HG02938 (cell line): ENCODE measurements around the gene IVD.

Source experiments
- ATAC-seq: cut with Tn5 transposase; IDR thresholded peaks from one replicate; pipeline ENCODE4 v1.9.1; 2021; ENCODE audit warnings: mild to moderate bottlenecking, moderate library complexity; ENCODE audit not compliant: unreplicated experiment

IVD gene

DNA sequence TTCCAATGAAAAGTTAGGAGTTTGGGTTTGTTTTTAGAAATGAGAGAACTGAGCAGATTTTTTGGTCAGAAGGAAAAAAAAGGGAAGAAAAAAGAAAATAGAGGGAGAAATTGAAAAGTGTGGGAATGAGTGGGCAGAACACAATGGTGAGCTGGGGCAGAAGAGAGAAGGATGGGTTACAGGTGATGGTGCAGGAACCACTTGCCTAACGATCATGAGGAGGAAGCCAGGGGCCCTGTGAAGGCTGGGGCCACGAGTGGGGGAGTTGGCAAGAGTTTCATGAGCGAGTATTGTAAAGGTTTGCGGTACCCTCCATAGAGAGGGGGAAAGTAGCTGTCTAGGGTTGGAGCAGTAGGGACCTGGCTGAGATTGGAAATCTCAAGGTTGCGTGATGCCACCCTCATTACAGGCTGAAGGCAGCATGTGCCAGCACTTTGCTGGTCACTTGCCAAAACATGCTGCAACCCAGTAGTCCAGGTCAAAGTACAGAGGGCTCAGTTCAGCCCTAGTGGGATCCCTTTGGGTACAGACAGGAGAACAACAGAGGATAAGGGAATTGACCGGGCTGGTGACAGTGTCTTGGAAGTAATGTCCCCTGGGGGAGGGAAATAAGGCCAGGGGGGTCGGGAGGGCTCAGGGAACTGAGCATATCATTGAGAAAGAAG lies 6.6 kb downstream of the IVD start:
- no peak for ATAC-seq

DNA sequence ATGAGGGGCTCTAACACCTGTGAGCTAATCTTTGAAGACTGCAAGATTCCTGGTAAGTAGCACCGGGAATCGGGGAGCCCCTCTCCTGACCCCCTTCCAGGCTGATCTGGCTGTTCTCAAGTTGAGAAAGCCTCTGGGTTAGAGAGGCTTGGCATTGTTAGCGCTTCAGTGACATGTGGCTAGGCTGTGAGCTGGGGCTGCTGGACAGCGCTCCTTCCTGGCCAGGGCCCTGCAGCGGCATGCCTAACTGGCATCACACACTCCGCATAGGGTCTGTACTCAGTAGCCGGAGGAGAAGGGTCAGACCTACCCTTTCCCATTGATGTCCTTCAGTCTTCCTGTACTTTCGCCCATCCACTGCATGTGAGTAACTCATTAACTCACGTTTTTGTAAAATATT lies 7.4 kb downstream of the IVD start:
- no peak for ATAC-seq

DNA sequence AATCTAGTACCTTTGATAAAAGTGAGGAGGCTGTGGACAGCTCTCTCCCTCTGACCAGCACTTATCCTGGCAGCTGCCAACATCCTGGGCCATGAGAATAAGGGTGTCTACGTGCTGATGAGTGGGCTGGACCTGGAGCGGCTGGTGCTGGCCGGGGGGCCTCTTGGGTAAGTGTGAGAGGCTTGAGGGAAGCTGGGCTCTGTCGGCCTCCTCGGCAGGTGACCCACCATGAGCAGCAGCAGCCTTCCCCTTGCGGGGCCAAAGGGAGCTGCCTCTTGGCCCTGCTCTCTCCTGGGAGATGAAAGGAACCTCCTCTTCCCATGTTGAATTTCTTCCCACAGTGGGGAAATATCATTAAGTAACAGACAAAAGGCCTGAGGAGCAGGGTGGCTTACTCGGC lies 9.2 kb downstream of the IVD start:
- no peak for ATAC-seq

DNA sequence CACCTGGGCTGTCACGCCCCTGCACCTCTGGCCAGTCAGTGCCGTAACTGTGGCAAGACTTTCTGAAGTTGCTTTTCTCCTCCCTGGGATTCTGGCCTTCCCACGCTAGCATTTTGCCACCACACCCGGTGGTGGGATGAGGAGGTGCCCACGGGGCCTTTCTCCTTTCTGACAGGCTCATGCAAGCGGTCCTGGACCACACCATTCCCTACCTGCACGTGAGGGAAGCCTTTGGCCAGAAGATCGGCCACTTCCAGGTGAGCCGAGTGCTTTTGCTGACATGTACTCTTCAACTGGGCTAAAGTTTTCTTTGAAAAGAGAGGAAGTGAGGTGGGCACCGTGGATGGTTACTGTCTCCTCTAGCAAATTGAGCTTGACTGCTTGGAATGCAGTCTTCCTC lies 9.6 kb downstream of the IVD start:
- no peak for ATAC-seq

DNA sequence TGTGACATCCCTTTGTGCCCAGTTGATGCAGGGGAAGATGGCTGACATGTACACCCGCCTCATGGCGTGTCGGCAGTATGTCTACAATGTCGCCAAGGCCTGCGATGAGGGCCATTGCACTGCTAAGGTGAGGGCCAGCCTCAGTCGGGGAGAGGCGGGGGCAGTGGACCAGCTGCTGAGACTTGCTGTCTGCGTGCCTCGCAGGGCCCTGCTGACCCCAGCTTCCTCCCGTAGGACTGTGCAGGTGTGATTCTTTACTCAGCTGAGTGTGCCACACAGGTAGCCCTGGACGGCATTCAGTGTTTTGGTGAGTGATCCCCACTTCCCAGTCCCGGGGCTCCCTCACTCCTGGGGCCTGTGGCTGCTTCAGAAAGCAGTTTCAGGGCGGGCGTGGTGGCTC lies 10.5 kb downstream of the IVD start:
- no peak for ATAC-seq

DNA sequence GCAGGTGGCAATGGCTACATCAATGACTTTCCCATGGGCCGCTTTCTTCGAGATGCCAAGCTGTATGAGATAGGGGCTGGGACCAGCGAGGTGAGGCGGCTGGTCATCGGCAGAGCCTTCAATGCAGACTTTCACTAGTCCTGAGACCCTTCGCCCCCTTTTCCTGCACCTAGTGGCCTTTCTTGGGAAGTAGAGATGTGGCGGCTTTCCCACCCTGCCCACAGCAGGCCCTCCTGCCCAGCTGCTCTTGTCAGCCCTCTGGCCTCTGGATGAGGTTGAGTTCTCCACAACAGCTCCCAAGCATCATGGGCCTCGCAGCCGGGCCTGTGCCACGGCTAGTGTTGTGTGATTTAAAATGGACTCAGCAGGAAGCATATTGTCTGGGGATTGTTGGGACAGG lies 12.5 kb downstream of the IVD start:
- ATAC-seq: no peak

DNA sequence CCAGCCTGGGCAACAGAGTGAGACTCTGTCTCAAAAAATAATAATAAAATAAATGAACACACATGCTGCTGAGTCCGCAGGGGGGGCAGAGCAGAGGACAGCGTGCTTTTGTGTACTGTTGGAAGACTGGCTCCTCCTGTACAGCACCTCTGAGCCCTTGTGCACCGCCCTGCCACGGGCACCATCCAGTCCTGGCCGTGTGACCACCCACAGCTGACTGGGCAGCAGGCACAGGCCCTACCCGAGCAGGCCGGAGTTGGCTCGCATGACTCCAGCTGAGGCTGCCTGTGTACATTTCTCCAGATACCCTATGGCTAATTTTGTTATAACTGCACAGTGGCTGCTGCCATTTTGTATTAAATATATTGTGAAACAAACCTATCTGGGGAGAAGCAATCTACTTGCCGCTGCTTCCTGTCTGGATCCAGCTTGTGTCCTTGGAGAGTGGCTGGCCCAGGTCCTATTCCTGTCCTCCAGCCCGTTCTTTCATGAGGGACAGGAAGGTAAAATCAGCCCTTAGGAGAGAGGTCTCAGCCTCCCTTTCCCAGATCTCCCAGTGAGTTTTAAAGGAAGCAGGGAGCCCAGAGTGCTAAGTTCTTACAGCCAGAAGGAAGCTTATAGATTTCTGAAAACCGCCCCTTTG lies 14.6 kb downstream of the IVD start:
- no peak for ATAC-seq

DNA sequence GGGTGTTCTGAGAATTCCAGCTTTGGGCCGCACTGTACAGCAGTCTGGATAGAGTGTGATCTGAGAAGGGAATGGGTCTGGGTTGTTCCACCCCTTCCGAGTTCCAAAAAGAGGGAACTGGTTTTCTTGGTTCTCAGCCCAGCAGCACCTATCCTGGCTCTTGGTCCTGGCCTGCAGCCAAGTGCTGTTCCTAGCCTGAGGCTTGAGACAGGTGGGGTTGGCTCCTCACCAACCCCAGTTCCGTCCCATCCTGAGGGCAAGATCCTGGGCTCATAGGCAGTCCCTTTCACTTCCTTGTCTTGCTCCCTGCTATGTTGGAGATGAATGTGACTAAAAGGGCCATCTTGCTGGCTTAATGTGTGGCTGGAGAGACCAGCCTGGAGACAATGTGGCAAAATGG lies 15.2 kb downstream of the IVD start:
- no peak for ATAC-seq

DNA sequence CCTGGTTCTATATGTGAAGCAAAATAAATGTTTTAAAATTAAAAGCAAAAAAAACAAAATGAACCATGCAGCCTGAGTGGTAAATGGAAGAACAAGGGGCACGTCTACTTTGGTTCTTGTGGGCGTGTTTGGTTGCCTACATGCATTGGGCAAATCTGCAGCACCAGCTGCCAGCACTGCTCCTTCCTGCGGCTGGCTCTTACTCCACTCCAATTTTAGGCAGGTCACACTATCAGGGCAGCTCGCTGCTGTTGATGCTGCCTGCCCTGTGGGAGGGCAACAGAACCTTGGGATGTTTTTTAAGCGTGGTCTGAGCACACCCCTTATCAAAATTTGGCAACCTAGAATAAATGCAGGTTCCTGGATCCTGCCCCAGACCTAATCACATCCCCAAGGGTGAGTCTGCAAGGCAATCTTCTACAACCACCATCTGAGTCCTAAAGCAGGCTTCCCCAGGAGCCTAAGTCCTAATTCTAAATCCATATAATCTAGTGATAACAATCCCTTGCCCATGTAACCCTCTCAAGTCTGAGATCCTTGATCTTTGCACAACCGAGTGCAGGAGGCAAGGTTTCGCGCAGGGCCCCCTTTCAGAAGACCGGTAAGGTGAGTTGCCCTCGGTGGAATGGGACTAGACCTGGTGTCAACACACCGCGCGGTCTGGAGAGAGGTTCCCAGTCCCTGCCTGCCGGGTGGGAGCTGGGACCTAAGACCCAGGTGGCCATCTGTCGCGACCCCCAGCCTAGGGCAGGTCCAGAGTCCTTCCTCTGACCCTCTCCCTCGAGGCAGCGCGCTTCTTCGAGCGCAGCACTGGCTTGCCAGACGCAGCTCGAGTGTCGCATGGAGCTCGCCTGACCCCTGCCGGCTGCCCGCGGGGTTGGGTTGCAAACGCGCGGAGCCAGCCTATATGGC lies 15.9 kb downstream of the IVD start:
- no peak for ATAC-seq

DNA sequence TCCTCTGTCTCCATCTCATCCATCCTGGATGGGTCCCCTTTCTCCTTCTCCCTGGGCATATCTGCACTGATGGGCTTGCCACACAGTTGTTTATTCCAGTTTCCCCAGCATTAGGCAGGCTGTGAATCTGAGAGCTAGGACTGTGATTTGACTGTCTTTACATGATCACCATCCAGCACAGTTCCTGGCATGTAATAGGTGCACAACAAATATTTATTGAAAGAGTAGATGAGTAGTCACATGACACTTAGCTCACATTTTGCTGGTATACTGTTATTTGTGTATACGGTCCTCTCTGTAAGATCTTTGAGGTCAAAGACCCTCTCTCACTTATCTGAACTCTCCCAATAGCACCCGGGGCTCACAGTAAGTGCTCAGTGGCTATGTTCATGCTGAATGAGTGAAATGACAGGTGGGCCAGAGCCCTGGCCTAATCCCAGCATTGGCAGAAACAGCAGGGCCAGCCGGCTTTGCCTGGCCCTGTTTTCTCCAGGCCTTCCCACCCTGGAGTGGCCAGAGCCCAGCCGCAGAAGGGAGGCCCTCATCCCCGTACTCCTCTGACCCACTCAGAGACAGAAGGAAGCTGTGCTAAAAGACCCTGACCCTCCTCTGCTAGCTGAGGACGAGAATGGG lies 19.0 kb downstream of the IVD start:
- ATAC-seq: no peak

DNA sequence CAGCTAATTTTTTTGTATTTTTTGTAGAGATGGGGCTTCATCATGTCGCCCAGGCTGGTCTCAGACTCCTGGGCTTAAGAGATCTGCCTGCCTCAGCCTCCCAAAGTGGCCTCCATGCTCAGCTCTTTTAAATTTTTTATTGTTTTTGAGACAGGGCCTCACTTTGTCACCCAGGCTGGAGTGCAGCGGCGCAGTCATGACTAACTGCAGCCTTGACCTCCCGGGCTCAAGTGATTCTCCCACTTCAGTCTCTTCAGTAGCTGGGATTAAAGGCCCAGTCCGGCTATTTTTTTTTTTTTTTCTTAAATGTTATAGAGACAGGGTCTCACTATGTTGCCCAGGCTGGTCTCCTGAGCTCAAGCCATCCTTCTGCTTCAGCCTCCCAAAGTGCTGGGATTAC lies 20.1 kb downstream of the IVD start:
- ATAC-seq: no peak

DNA sequence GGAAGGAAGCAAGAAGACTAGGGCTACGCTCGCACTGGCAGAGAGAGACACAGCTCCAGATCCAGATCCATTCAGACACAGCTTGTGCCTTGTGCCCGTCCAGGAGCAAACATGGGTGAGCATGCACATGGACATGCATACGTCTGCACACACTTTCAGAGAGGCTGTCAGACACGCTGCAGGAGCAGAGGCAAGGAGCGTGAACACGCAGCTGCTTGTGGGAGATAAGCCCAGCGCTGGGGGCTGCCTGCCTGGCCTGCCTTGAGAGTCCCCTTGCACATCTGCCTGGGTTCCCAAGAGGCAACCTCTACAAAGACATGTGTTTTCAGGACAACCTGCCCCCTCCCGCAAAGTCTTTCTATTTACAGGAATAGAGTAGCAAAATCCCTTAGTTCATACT lies 21.6 kb downstream of the IVD start:
- ATAC-seq: no peak

DNA sequence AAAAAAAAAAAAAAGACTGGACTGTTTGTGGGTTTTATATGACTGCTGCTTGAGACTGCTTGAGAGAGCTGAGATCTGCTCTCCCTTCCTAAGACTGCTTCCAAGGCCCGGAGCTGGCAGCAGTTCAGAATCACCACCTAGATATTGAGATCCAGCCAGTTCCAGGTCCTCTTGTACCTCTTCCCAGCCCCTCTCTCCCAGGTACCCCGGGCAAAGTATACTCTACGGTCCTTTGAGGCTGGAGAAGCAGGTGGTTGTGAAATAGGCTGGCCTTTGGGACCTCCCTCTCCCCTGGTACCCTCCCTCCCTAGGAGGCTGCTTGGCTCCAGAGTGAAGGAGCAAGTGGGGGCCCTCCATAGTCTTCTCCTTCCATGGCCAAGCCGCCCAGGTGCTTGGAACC lies 22.6 kb downstream of the IVD start:
- no peak for ATAC-seq

DNA sequence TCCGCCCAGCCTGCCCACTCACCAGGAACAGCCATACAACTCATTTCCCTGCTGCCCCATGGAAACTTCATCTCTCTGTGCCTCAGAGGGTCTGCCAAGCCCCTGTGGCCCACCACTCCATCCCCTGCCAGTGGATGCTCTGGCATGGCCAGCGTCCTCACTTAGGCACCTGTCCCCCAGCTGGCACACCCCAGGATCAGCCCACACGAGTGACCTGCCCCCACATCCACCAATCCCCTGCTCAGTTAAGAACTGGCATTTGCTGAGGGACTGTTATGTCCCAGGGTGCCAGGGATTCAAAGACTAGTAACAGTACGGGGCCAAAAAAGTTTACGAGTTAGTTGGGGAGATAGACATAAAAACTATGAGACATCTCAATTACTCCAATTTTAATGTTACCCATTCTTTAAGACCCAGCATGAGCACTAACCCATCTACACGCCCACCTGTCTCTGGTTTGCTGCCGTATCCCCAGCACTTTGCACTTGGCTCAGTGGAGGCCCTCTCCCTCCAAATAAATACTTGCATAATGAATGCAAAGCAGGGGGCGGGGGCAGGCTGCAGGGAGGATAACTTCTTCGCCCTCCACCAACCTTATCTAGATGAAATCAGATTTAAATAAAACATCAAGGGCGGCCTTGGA lies 23.6 kb downstream of the IVD start:
- ATAC-seq: no peak

DNA sequence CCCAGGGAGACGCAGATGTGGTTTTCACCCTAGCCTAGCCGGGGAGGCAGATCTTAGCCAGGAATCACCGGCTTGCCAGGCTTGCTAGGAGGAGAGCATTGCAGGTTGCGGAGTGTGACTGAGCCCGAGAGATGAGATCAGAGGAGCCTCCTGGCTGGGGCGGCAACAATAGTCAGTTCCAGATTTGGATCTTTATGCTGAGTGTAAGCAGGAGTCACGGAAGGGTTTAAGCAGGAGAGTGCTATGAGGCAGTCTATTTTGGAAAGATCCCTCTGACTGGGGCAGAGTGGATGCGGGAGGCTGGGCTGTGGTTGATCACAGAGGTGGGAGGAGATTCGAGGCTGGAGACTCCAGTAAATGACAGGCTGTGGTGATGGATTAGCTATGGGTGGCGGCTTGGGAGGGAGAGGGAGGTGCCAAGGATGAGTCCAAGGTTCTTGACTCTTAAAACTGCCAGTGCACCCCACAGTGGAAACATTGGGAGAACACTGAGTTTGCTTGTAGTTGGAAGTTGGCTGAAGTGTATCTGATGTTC lies 24.7 kb downstream of the IVD start:
- ATAC-seq: no peak

DNA sequence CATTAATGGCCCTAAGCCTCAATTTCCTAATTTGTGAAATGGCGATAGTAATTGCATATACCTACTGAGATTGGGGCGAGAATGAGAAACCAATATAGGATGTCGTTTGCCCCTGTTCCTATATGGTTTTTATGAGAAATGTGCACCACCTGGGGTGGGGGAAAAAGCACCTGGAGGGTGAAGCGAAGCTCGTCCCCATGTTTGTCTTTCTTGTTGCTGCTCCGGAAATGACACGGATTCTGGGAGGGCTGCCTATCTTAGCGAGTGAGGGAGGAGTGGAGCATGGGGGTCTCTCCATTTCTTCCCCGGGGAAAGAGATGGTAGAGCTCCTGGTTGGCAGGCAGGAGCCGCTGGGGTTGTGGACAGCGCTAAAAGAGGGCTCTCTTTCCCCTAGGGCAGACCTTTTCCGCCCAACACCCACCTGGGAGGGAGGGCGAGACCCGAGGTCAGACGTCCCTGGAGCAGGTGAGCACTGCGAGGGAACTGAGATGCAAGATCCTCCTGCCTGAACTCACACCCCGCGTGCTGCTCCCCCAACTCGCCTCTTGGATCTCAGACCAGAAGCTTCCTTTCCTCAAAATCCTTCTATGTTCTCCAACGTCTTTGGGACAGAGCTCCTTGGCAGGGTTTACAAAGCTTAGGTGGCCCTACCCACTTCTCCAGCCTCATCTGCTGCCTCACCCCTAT lies 29.6 kb downstream of the IVD start:
- ATAC-seq: no peak

DNA sequence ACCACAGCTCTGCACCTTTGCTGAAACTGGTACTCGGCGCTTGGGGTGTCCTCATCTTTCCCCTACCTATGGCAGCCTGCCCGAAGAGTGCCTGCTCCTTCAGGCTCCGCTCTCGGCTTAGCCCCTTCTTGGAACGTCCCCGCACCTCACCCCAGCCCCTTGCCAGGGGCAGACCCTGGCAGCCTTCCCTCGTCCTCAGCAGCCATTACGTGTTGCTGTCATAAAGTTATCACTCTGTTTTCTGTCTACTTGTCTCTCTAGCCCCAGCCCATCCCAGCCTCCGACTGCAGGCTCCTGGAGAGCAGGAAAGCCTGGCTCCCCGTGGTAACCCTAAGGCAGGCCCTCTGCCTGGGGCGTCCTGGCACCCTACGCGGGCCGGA lies 30.1 kb downstream of the IVD start:
- no peak for ATAC-seq

DNA sequence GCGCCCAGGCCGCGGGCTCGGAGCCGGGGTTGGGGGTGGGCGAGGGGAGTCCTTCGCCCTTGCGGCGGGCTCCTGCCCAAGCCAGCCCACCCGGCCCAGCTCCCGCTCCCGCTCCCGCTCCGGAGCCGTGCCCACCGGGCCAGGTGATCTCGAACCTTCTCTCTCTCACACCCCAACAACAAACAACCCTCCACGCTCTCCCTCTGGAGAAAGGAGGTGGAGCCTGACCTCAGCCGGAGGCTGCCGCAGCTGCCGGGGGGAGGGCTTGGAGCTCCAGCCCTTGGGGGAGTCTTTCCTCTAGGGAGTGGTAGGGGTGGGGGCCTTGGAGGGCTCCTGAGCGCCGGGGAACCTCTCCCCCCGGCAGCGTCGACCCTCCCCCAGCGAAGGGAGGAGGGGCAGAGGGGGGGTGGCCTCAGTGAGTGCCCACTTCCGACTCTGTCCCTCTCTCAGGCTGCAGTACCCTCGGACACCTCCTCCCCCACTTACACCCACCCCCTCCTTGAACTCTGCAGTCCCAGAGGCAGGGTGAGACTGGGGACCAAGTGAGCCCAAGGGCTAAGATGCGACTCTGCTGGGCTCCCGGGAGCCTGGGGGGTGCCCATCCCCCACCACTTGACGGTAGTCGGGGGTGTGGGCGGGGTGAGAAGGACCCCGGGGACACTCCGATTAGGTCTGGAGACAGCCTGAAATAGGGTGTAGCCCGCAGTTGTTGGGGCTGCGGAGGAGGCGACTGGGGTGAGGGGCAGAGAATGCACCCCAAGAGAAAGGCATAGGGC lies 30.7 kb downstream of the IVD start:
- ATAC-seq: no peak

DNA sequence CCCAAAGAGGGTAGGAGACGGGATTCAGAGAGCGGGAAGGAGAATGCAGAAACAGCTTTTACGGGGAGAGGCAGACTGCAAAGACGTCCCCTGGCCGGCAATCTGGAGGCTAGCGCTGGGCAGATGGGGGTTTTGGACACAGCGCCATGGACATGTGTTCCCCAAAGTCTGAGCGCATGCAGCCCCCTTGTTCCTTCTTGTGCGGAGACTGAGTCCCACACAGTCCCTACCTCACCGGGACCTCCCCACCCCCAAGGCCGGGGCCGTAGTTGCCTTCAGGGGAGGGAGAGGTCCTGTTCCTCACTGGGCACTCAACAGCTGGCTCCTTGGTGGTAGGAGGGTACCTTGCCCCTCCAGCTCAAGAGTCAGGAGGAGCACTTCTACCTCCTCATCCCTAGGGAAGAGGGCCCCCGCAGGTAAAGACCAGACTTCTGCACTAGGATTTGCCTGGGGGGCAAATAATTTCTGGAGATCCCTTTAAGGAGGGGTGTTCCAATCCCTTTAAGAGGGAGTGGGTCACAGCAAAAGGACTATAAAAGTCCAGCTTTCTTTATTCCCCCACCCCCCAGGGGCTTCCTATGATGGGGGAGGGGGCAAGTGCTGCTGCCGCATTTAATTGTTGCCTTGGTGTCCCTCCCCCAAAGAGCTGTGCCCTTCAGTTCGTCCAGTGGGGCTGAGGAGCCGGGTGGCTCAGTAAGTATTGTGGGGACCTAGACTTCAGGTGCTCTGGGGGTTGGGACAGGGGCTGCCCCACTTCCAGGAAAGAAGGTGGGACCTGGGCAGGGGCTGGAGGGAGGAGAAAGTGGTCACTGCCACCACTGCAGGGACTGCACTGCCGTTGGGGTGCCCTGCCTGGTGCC lies 31.5 kb downstream of the IVD start:
- no peak for ATAC-seq
